ENCODE results near the gene ADGRF5.
"Not testable (repeated sequence)": the region's sequence is repeated elsewhere in the genome, so short reads cannot be mapped to it uniquely, and the experiment has no call there.

DNA sequence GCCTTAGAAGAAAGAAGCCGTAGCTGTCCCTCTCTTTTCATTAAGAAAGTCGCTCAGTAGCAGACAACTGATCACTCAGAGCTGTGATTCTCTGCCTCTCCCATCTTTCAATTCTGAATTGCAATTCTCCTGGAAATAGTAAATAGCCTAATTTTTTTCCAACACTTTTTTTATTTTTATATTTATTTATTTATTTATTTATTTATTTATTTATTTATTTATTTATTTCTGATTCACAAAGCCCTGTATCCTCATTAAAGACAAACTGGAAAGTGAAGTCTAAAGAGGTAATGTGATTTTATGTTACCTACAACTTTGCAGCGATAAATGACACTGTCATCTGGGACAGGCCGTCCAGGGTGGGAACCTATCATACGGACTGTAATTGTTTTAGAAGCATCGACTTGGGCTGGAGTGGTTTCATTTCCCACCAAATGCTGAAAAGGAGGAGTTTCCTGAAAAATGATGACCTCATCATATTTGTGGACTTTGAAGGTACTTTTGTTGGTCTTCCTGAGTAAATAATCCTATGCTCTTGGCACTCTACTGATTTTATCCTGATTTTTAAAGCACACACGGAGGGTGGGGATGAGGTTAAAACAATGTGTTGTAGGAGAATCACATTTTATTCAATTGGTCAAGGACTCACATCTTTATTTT, 87.4 kb downstream of the ADGRF5 start:
- TF ChIP-seq, protein P1, sequence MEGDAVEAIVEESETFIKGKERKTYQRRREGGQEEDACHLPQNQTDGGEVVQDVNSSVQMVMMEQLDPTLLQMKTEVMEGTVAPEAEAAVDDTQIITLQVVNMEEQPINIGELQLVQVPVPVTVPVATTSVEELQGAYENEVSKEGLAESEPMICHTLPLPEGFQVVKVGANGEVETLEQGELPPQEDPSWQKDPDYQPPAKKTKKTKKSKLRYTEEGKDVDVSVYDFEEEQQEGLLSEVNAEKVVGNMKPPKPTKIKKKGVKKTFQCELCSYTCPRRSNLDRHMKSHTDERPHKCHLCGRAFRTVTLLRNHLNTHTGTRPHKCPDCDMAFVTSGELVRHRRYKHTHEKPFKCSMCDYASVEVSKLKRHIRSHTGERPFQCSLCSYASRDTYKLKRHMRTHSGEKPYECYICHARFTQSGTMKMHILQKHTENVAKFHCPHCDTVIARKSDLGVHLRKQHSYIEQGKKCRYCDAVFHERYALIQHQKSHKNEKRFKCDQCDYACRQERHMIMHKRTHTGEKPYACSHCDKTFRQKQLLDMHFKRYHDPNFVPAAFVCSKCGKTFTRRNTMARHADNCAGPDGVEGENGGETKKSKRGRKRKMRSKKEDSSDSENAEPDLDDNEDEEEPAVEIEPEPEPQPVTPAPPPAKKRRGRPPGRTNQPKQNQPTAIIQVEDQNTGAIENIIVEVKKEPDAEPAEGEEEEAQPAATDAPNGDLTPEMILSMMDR (conservative IDR thresholded peaks at IDR 0.05), result not testable (repeated sequence)
- not testable (repeated sequence) for TF ChIP-seq ZFX (IDR thresholded peaks at IDR 0.05)
